ENCODE results near the gene OR14A2.
"Not testable (repeated sequence)": the region's sequence is repeated elsewhere in the genome, so short reads cannot be mapped to it uniquely, and the experiment has no call there.

The OR14A2 gene

DNA sequence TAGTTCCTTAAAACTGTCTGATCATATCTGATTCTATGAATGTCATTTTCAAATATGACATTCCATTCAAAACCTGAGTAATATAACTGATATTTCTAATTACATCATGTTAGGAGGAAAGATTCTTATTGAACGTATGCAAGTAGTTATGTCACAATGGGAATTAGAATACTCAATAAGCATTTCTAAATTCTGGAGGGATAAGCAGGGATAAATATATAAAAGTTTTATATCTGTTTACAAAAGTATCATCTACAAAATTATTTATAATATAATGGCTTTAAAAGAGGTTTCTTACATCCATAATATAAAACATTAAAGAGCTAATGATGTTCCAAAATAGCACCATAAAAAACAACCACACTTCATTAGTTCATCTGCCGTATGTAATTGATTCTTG lies at the start of gene OR14A2:
OR14A2 (minus strand) TSS at position 101 of the 400 bp plus-strand sequence.
- H3K27ac ChIP-seq = no peak within 1 kb of the TSS
- TF ChIP-seq ZFX (IDR thresholded peaks at IDR 0.05) = no peak
- TF ChIP-seq, protein P1, sequence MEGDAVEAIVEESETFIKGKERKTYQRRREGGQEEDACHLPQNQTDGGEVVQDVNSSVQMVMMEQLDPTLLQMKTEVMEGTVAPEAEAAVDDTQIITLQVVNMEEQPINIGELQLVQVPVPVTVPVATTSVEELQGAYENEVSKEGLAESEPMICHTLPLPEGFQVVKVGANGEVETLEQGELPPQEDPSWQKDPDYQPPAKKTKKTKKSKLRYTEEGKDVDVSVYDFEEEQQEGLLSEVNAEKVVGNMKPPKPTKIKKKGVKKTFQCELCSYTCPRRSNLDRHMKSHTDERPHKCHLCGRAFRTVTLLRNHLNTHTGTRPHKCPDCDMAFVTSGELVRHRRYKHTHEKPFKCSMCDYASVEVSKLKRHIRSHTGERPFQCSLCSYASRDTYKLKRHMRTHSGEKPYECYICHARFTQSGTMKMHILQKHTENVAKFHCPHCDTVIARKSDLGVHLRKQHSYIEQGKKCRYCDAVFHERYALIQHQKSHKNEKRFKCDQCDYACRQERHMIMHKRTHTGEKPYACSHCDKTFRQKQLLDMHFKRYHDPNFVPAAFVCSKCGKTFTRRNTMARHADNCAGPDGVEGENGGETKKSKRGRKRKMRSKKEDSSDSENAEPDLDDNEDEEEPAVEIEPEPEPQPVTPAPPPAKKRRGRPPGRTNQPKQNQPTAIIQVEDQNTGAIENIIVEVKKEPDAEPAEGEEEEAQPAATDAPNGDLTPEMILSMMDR (conservative IDR thresholded peaks at IDR 0.05) = no peak

DNA sequence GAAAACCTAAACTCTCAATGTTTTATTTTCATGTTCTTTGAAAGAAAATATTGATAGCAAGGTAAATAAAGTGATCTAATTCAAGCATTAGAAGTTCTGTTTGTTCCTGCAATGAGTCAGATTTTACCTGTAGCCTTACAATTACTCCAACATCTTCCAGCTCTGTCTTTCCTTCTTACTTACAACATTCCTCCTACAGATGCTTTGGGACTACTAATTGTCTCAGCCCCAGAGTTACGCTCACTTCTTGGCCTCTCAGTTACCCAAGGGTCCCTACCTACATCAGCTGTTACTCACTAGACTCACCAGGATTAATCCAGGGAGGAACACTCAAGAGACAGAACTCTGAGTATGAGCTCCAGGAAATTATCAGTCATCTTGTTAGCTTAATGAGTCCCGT lies 49.6 kb upstream of the OR14A2 start:
- no peak overlapping the region for H3K27ac ChIP-seq

DNA sequence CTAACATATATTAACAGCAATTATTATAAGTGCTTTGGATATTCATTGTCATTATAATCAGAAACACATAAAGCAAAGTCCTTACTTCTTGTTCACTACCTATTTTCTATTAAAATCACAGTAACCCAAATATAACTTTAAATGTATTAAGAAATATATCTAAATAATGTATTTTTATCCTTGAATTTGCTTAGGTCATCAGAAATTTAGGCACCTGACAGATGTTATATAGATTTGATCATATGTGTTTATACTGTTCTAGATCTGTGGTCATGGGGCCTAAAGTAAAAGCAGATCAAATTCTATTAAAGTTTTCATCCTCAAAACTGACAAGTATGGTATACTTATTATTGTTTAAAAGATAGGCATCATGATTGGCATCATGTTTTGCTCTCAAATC lies 21.7 kb upstream of the OR14A2 start:
- TF ChIP-seq, protein P1 (conservative IDR thresholded peaks at IDR 0.05) = no peak
- no peak for TF ChIP-seq ZFX (IDR thresholded peaks at IDR 0.05)
- H3K27ac ChIP-seq = no peak overlapping the region

More for the DNA sequence above, 49.6 kb upstream of the OR14A2 start:
- no peak for TF ChIP-seq ZFX (IDR thresholded peaks at IDR 0.05)
- TF ChIP-seq, protein P1 (conservative IDR thresholded peaks at IDR 0.05) = no peak

DNA sequence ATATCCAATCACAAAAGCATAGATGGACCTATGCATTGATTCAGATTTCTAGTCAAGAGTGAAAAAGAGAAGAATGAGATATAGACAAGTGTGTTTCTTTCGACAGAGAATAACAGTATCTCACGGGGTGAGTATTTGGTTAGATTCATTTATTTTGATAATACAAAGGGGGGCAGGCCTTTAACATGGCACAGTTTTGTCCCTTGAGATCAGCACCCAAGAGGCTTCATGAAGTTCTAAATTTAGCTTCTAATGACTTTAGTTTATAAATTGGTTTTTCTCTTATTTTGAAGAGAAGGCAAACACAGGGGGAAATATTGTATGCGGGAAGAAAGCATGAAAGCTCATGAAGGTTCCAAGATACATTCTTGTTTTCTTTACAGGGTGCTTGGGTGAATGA lies 12.5 kb upstream of the OR14A2 start, which contains the start of gene OR1C1:
OR1C1 (minus strand) TSS at position 101 of the 400 bp plus-strand sequence. CDS start 2,150 bp downstream, outside the sequence.
- no peak for TF ChIP-seq ZFX (IDR thresholded peaks at IDR 0.05)
- TF ChIP-seq, protein P1 (conservative IDR thresholded peaks at IDR 0.05) = no peak
- no peak within 1 kb of the TSS for H3K27ac ChIP-seq

DNA sequence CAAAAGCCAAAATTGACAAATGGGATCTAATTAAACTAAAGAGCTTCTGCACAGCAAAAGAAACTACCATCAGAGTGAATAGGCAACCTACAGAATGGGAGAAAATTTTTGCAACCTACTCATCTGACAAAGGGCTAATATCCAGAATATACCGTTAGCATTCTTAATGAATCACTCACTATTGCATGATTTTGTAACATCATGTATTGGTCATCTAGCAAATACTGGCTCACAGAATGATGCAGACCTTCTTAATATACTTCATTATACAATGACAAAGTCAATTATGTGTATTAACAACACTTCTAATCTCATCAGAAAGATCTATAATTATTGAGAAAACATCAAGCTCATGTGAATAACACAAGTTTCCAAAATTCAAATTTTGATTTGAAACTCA lies 6.4 kb upstream of the OR14A2 start:
- not testable (repeated sequence) for H3K27ac ChIP-seq

DNA sequence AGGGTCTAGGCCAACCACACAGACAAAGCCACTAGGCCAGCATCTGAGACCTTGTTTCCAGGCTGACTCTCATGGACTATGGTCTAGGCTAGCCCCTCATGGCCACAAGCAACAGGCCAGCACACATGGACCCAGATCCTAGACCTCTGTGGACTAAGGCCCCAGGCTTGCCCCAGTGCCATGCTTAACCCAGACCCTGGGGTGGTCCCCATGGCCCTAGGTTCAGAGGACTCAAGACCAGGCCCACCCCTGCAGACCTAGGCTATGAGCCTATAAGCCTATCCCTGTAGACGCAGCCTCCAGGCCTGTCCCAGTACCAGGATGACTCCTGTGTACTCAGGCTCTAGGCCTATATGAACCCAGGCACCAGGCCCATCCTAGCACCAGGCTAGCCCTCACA lies 1.9 kb upstream of the OR14A2 start:
- H3K27ac ChIP-seq = no peak overlapping the region
- no peak for TF ChIP-seq ZFX (IDR thresholded peaks at IDR 0.05)
- TF ChIP-seq, protein P1 (conservative IDR thresholded peaks at IDR 0.05) = no peak

DNA sequence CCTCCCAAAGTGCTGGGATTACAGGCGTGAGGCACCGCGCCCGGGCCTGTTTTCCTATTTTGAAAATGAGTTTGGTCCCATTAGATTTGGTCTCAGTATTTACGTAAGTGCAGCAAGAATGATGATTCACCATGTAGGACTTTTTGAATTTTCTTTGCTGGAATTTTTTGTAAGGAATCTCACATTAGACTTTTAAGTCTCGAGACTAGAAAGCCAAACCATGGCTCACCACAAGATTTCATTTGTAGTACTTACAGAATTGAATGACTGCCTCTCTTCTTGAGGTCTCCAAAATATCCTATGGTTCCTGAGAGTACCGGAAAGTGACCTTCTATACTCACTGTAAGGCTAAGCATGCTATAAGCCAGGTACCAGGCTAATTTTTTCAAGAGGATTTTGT lies 325 bp downstream of the OR14A2 start:
- H3K27ac ChIP-seq = no peak overlapping the region
- TF ChIP-seq, protein P1 (conservative IDR thresholded peaks at IDR 0.05) = no peak
- TF ChIP-seq ZFX (IDR thresholded peaks at IDR 0.05) = no peak

DNA sequence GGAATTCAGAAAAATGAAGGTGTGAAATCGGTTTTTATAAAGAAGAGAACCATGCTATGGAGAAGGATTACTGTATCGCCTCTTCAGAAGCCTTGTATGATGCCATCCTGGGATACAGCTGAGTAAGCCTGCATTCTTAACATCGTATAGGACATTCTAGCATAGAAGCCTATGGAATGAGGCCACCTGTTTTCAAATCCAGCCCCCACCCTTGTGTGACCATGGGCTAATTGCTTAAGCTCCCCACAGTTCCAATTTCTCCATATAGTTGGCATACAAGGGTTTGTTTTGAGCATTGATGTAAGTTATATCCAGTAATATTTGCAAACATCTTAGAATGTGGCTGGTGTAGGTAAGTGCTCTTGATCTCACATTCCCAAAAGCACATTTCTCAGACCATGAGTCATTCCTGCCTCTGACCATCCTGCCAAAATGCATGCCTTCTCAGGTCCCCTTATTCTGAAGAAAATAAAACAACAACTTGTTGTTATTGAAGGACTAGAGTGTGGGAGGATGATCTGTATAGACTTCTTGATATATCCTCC lies 1.5 kb downstream of the OR14A2 start:
- H3K27ac ChIP-seq = no peak overlapping the region
- TF ChIP-seq ZFX (IDR thresholded peaks at IDR 0.05) = no peak
- TF ChIP-seq, protein P1 (conservative IDR thresholded peaks at IDR 0.05) = no peak

DNA sequence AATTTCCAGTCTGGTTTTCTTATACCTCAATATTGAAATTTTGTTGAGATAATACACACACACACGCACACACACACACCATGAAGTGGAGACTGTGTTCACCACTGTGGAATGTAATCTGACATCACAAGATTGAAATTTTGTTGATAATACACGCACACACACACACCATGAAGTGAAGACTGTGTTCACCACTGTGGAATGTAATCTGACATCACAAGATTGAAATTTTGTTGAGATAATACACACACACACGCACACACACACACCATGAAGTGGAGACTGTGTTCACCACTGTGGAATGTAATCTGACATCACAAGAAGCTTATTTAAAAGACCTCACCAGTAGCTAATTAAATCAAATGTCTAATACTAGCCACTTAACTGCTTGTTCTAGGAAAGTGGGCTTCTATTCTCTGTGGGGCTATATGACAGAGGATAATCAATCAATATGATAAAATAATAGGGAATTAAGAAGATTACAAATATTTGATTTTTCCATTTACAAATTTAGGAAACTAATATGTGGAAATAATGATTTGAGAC lies 5.7 kb downstream of the OR14A2 start:
- H3K27ac ChIP-seq = not testable (repeated sequence)

Measured in C4-2B (cell line).